H9 (cell line): Measurements from ENCODE around the gene SLC48A1. TPM values are rescaled to one million over a fixed set of nuclear protein-coding genes. Genes with fewer than 3 reads are reported as not detected.

Experiments used
- DNase-seq: peaks from one replicate; pipeline ENCODE4 v3.0.0-alpha.2; 2017
- H2AFZ ChIP-seq: one replicate; pipeline ENCODE4 v1.6.1; 2013; ENCODE audit warnings: mild to moderate bottlenecking, low read length, control low read depth, moderate library complexity
- H2AK5ac ChIP-seq: 2 replicates; pipeline ENCODE4 v1.6.1; 2013; ENCODE audit warnings: low read length, control low read depth, mixed read lengths; ENCODE audit not compliant: insufficient read length
- H2BK120ac ChIP-seq: one replicate; pipeline ENCODE4 v1.6.1; 2013; ENCODE audit warnings: low read depth, mild to moderate bottlenecking, low read length, control low read depth, inconsistent platforms; ENCODE audit not compliant: poor library complexity, severe bottlenecking
- H2BK12ac ChIP-seq: 2 replicates; pipeline ENCODE4 v1.6.1; 2013; ENCODE audit warnings: low read length, control low read depth, mixed read lengths, low read depth; ENCODE audit not compliant: insufficient read length
- H2BK15ac ChIP-seq: 2 replicates; pipeline ENCODE4 v1.6.1; 2013; ENCODE audit warnings: low read depth, low read length, control low read depth
- H2BK20ac ChIP-seq: one replicate; pipeline ENCODE4 v1.6.1; 2013; ENCODE audit warnings: low read depth, mild to moderate bottlenecking, low read length, control low read depth, inconsistent platforms; ENCODE audit not compliant: poor library complexity, severe bottlenecking
- H2BK5ac ChIP-seq: 2 replicates; pipeline ENCODE4 v1.6.1; 2013; ENCODE audit warnings: low read length, control low read depth, mixed read lengths; ENCODE audit not compliant: insufficient read length
- H3K14ac ChIP-seq: 2 replicates; pipeline ENCODE4 v1.6.1; 2013; ENCODE audit warnings: low read length, control low read depth; ENCODE audit not compliant: insufficient read depth
- H3K18ac ChIP-seq: 2 replicates; pipeline ENCODE4 v1.6.1; 2013; ENCODE audit warnings: low read depth, mild to moderate bottlenecking, mixed read lengths, low read length, control low read depth; ENCODE audit not compliant: insufficient read length
- H3K23ac ChIP-seq: 2 replicates; pipeline ENCODE4 v1.6.1; 2013; ENCODE audit warnings: low read length, control low read depth, mixed read lengths, low read depth; ENCODE audit not compliant: insufficient read length
- H3K23me2 ChIP-seq: 2 replicates; pipeline ENCODE4 v1.6.1; 2013; ENCODE audit warnings: low read depth, mild to moderate bottlenecking, mixed read lengths, low read length, control low read depth; ENCODE audit not compliant: insufficient read length, poor library complexity, severe bottlenecking
- H3K27ac ChIP-seq: 2 replicates; pipeline ENCODE4 v1.5.1; 2013; ENCODE audit warnings: low read length, control low read depth, mixed read lengths, low read depth; ENCODE audit not compliant: insufficient read length
- H3K27me3 ChIP-seq: 2 replicates; pipeline ENCODE4 v1.6.1; 2013; ENCODE audit warnings: low read length, control low read depth, inconsistent platforms; ENCODE audit not compliant: insufficient read depth
- H3K4ac ChIP-seq: 2 replicates; pipeline ENCODE4 v1.6.1; 2013; ENCODE audit warnings: low read depth, mild to moderate bottlenecking, control low read depth, inconsistent platforms, low read length, moderate library complexity
- H3K4me1 ChIP-seq: 2 replicates; pipeline ENCODE4 v1.6.1; 2013; ENCODE audit warnings: low read length, control low read depth, inconsistent platforms; ENCODE audit not compliant: insufficient read depth
- H3K4me2 ChIP-seq: 2 replicates; pipeline ENCODE4 v1.6.1; 2013; ENCODE audit warnings: low read length, control low read depth, mixed read lengths; ENCODE audit not compliant: insufficient read length, insufficient read depth
- H3K56ac ChIP-seq: 2 replicates; pipeline ENCODE4 v1.6.1; 2013; ENCODE audit warnings: low read depth, mild to moderate bottlenecking, mixed read lengths, low read length, control low read depth; ENCODE audit not compliant: insufficient read length
- H3K79me1 ChIP-seq: 2 replicates; pipeline ENCODE4 v1.6.1; 2013; ENCODE audit warnings: low read depth, mild to moderate bottlenecking, moderate library complexity, low read length, control low read depth, inconsistent platforms; ENCODE audit not compliant: insufficient read depth, poor library complexity, severe bottlenecking
- H3K79me2 ChIP-seq: 2 replicates; pipeline ENCODE4 v1.6.1; 2013; ENCODE audit warnings: low read length, control low read depth, inconsistent platforms; ENCODE audit not compliant: insufficient read depth
- H3K9ac ChIP-seq: 2 replicates; pipeline ENCODE4 v1.6.1; 2013; ENCODE audit warnings: low read length, control low read depth, mixed read lengths; ENCODE audit not compliant: insufficient read length; ENCODE audit errors: extremely low read depth
- H3K9me3 ChIP-seq: one replicate; pipeline ENCODE4 v1.6.1; 2013; ENCODE audit warnings: low read depth, low read length, inconsistent platforms; ENCODE audit not compliant: control insufficient read depth
- H3T11ph ChIP-seq: one replicate; pipeline ENCODE4 v1.6.1; 2013; ENCODE audit warnings: mild to moderate bottlenecking, low read length, control low read depth, inconsistent platforms
- H4K20me1 ChIP-seq: one replicate; pipeline ENCODE4 v1.6.1; 2013; ENCODE audit not compliant: control insufficient read depth, insufficient read length, insufficient read depth
- H4K5ac ChIP-seq: 2 replicates; pipeline ENCODE4 v1.6.1; 2013; ENCODE audit warnings: low read depth, mild to moderate bottlenecking, mixed read lengths, low read length, control low read depth; ENCODE audit not compliant: insufficient read length
- H4K8ac ChIP-seq: replicated peaks from 2 replicates; pipeline ENCODE4 v1.6.1; 2013; ENCODE audit warnings: low read length, control low read depth, mixed read lengths, low read depth; ENCODE audit not compliant: insufficient read length
- H4K91ac ChIP-seq: 2 replicates; pipeline ENCODE4 v1.6.1; 2013; ENCODE audit warnings: low read depth, mild to moderate bottlenecking, moderate library complexity, mixed read lengths, low read length, control low read depth; ENCODE audit not compliant: insufficient read length
- H3K27ac Mint-ChIP-seq, 3 experiments: 2 replicates in 2 of 3; 3 replicates in 1 of 3; pipeline ENCODE4 v1.8.0; 2020 to 2021; ENCODE audit warnings: mixed read lengths in 3 of 3, mild to moderate bottlenecking in 1 of 3, moderate library complexity in 1 of 3
- H3K27me3 Mint-ChIP-seq: 2 replicates; pipeline ENCODE4 v1.8.0; 2021; ENCODE audit warnings: low read depth, mild to moderate bottlenecking, moderate library complexity, mixed read lengths
- H3K36me3 Mint-ChIP-seq, 3 experiments: 2 replicates in 2 of 3; 3 replicates in 1 of 3; pipeline ENCODE4 v1.8.0; 2020 to 2021; ENCODE audit warnings: low read depth in 3 of 3, mixed read lengths in 3 of 3; ENCODE audit not compliant: insufficient read depth in 1 of 3
- H3K4me1 Mint-ChIP-seq, 2 experiments: 2 replicates each; pipeline ENCODE4 v1.8.0; 2020; ENCODE audit warnings: mixed read lengths in 2 of 2
- H3K4me3 Mint-ChIP-seq, 2 experiments: 2 replicates in 1 of 2; 3 replicates in 1 of 2; pipeline ENCODE4 v1.8.0; 2020 to 2021; ENCODE audit warnings: mild to moderate bottlenecking in 2 of 2, mixed read lengths in 2 of 2, moderate library complexity in 1 of 2
- H3K9me3 Mint-ChIP-seq, 2 experiments: 2 replicates in 1 of 2; 3 replicates in 1 of 2; pipeline ENCODE4 v1.8.0; 2020; ENCODE audit warnings: mild to moderate bottlenecking in 2 of 2, mixed read lengths in 2 of 2, moderate library complexity in 1 of 2
- CTCF ChIP-seq: fragments of 200-600 bp; sonication (generic); conservative IDR thresholded peaks from 3 replicates; pipeline ENCODE4 v1.8.0; 2021; ENCODE audit warnings: antibody characterized with exemption, mild to moderate bottlenecking
- WGBS: extraction: QIAGEN DNeasy Blood & Tissue Kit; methylation state at CpG from one replicate; pipeline ENCODE4 v1.1.7; 2013; ENCODE audit warnings: missing lambda C conversion rate, low lambda C conversion rate, mixed read lengths; ENCODE audit not compliant: insufficient read length; ENCODE audit errors: extremely low coverage; 5-methylcytosine and 5-hydroxymethylcytosine counted together
- total RNA-seq: library from RNA; stranded (reverse); gene quantifications from 2 replicates; pipeline ENCODE4 v1.2.1, GENCODE V29; 2021

Gene SLC48A1
- total RNA-seq, 1 experiment from 2014 or later: 10.6 TPM

DNA sequence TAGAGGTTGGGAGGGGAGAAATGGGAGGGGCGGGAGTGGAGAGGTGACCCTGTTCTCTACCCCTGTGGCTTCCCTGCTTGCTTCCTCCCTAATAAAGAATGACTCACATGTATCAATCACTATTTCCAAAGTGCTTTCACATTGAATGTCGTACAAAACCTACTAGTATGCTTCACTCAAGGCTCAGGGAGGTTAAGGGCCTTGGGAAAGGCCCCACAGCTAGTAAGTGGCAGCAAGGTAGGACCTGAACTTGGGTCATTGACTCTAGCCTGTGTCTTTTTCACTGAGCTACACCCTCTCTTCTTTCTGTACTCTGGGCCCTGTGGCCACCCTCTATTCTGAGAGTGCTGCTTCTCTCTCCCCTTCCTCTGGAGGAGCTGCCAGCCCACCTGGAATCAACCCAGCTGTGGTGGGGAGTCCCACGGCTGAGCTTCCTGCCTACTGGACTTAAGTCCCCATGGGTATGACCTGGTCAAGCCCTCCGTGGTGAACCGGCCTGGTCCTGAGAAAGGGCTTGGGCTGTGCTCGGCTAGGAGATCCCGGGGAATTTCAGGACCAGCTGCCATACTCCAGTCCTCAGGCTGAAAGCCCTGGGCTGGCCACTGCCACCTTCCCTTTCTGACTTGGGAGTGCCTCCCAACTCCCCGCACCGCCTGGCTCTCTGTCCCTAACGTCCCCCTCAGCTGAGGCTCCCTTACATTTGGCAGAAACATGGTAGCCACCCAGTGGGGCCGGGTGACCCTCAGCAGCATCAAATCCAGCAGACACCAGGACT, 13.0 kb downstream of the SLC48A1 start:
- Histone ChIP-seq H3K4me2 (no peak overlapping the region), H3K79me1 (no peaks in the 10 kb centered on the region), H3K9me3 (no peaks in the 10 kb centered on the region), H4K8ac (no peak overlapping the region), H4K91ac (no peak overlapping the region), H3K18ac (no peak overlapping the region), H3K14ac (no peak overlapping the region), H3K56ac (no peak overlapping the region), H2BK15ac (no peak overlapping the region), H3K27ac (no peak overlapping the region), H3K23ac (no peak overlapping the region), H4K5ac (no peak overlapping the region), H2BK5ac (no peak overlapping the region), H2BK12ac (no peak overlapping the region), H3K27me3 (no peaks in the 10 kb centered on the region), H2AFZ (no peak overlapping the region), H2BK120ac (no peak overlapping the region), H3K79me2 (no peaks in the 10 kb centered on the region), H3K4ac (no peak overlapping the region), H3K4me1 (no peaks in the 10 kb centered on the region), H3K9ac (no peak overlapping the region), H3K23me2 (no peaks in the 10 kb centered on the region), H2BK20ac (no peak overlapping the region), H4K20me1 (no peaks in the 10 kb centered on the region), H3T11ph (no peak overlapping the region), H2AK5ac (no peak overlapping the region)
- TF ChIP-seq CTCF: no peak
- H3K27ac Mint-ChIP-seq: no peak overlapping the region
- no peak for DNase-seq
- no peak overlapping the region for H3K4me3 Mint-ChIP-seq
- H3K36me3 Mint-ChIP-seq: peaks cover 35 to 76% (median 67%) of the 10 kb centered on the region in 3 experiments; a peak in 6 of 7 replicates
- no peaks in the 10 kb centered on the region for H3K9me3 Mint-ChIP-seq
- H3K27me3 Mint-ChIP-seq: no peaks in the 10 kb centered on the region
- no CpG with 5 or more reads among the region's 11 CpGs for WGBS
- no peaks in the 10 kb centered on the region for H3K4me1 Mint-ChIP-seq
